Sigmoid colon (tissue), 4 donors: Measurements from ENCODE around the gene SALL1.

Experiments used
- EP300 ChIP-seq, 4 donors: sonication (generic); formaldehyde crosslinking; IDR thresholded peaks; one replicate each; pipeline ENCODE4 v1.6.1; 2017; ENCODE audit warnings: antibody characterized with exemption in 4 of 4
- TF ChIP-seq, protein P1 (sequence below), 4 experiments: fragments of 450-650 bp in 3 of 4; fragments of 200-600 bp in 1 of 4; IDR thresholded peaks; one replicate each; pipeline ENCODE4 v1.5.1; 2016 to 2019; ENCODE audit warnings: antibody characterized with exemption in 4 of 4, mild to moderate bottlenecking in 3 of 4, moderate library complexity in 2 of 4

- TF ChIP-seq, protein P1, sequence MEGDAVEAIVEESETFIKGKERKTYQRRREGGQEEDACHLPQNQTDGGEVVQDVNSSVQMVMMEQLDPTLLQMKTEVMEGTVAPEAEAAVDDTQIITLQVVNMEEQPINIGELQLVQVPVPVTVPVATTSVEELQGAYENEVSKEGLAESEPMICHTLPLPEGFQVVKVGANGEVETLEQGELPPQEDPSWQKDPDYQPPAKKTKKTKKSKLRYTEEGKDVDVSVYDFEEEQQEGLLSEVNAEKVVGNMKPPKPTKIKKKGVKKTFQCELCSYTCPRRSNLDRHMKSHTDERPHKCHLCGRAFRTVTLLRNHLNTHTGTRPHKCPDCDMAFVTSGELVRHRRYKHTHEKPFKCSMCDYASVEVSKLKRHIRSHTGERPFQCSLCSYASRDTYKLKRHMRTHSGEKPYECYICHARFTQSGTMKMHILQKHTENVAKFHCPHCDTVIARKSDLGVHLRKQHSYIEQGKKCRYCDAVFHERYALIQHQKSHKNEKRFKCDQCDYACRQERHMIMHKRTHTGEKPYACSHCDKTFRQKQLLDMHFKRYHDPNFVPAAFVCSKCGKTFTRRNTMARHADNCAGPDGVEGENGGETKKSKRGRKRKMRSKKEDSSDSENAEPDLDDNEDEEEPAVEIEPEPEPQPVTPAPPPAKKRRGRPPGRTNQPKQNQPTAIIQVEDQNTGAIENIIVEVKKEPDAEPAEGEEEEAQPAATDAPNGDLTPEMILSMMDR (IDR thresholded peaks at IDR 0.05): no peak
- no peak for TF ChIP-seq EP300 (IDR thresholded peaks at IDR 0.05)
Measured at GRCh38 chr16:51148678-51149228, 2.3 kb downstream of the SALL1 start.
